Caco-2 (cell line): Measurements from ENCODE around the gene YPEL4. TPM values are rescaled to one million over a fixed set of nuclear protein-coding genes. Genes with fewer than 3 reads are reported as not detected.

Experiments used
- microRNA-seq: library from miRNA; unstranded; fragments of <30 nt; microRNA quantifications from one replicate; pipeline ENCODE4 v1.2.0, GENCODE V29; 2022
- total RNA-seq: library from RNA; stranded (reverse); gene quantifications from 2 replicates; pipeline ENCODE4 v1.2.3, GENCODE V29; 2022

YPEL4 gene
- total RNA-seq, 1 experiment from 2014 or later: not detected

Small RNA genes within 50 kb of the gene (microRNA-seq; reads per million reads assigned to microRNA genes)
- gene MIR130A: 235 reads per million, percentile 77 among the genes with 10 or more reads in this experiment

Other genes starting within 250 kb of the YPEL4 start
- not detected in 2 replicates for gene SLC43A3, start 222.8 kb downstream of the YPEL4 start, total RNA-seq
- gene RTN4RL2, start 189.4 kb downstream of the YPEL4 start, total RNA-seq: 5.5 and 5.6 TPM in 2 replicates
- gene SLC43A1, start 134.2 kb downstream of the YPEL4 start, total RNA-seq: 71.7 and 80.5 TPM in 2 replicates
- 102 and 103 TPM in 2 replicates for gene TIMM10, start 119.2 kb downstream of the YPEL4 start, total RNA-seq
- 0.18 TPM in 1 of 2 replicates, not detected in the other for gene SMTNL1, start 112.3 kb downstream of the YPEL4 start, total RNA-seq
- gene UBE2L6, start 82.2 kb downstream of the YPEL4 start, total RNA-seq: 16.7 and 20.2 TPM in 2 replicates
- gene SERPING1, start 52.2 kb downstream of the YPEL4 start, total RNA-seq: 3.2 and 3.8 TPM in 2 replicates
- gene CLP1, start 7.8 kb upstream of the YPEL4 start, total RNA-seq: 21.0 and 22.1 TPM in 2 replicates
- gene ZDHHC5, start 18.2 kb upstream of the YPEL4 start, total RNA-seq: 66.0 and 72.2 TPM in 2 replicates
- gene MED19, start 62.3 kb upstream of the YPEL4 start, total RNA-seq: 29.2 and 29.7 TPM in 2 replicates
- gene TMX2, start 62.7 kb upstream of the YPEL4 start, total RNA-seq: 150 and 152 TPM in 2 replicates
- 174 and 175 TPM in 2 replicates for gene SELENOH, start 91.6 kb upstream of the YPEL4 start, total RNA-seq
- not detected in 2 replicates for gene BTBD18, start 101.9 kb upstream of the YPEL4 start, total RNA-seq
- gene CTNND1, start 111.9 kb upstream of the YPEL4 start, total RNA-seq: 223 and 225 TPM in 2 replicates